ENCODE results near the gene DDX4. TPM values are rescaled to one million over a fixed set of nuclear protein-coding genes. Genes with fewer than 3 reads are reported as not detected.

Gene DDX4
- total RNA-seq, 1 experiment from 2014 or later = not detected

DNA sequence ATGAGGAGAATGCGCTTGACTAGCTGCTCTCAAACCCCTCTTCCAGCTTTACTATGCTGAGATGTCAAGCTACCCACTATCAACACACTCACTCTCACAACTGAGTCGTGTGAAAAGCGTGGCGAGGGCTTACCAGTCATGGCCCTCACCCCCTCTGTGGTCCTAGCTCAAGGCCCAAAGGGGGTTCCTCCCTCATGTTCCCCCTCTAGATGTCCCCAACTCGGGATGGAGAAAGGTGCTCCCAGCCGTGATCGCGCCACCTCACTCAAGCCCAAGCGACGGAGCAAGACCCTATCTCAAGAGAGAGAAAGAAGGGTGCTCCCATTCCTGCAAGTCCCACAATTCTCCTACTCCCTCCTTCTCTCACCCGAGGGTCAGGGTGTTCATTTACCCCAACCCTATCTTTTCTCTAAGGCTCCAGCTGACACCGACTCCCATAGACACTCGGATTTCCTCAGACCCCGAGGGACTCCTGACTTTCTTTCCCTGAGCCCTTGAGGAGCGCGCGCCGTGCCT lies 26.3 kb upstream of the DDX4 start:
- CTCF ChIA-PET = no interaction called here
- peak overlapping the region; percentile 50 for H3K27ac ChIP-seq (ENCODE audit: low read depth, low read length, poor library complexity, severe bottlenecking)
- H3K9me3 ChIP-seq (ENCODE audit: low read depth, low read length, poor library complexity, severe bottlenecking) = no peaks in the 10 kb centered on the region
- POLR2A ChIA-PET (ENCODE audit: low non-redundant PET) = no interaction called here
- DNase-seq (ENCODE audit: low spot score) = no peak
- no peaks in the 10 kb centered on the region for H3K36me3 ChIP-seq (ENCODE audit: insufficient read depth, low read length, poor library complexity, severe bottlenecking)
- intact Hi-C loops (cut with micrococcal nuclease; ENCODE audit: unreplicated experiment) = no loop called here
- TF ChIP-seq EZH2 (IDR thresholded peaks at IDR 0.05; ENCODE audit: borderline replicate concordance, low read depth, low read length, poor library complexity, severe bottlenecking) = no peak
- TF ChIP-seq, protein P1, sequence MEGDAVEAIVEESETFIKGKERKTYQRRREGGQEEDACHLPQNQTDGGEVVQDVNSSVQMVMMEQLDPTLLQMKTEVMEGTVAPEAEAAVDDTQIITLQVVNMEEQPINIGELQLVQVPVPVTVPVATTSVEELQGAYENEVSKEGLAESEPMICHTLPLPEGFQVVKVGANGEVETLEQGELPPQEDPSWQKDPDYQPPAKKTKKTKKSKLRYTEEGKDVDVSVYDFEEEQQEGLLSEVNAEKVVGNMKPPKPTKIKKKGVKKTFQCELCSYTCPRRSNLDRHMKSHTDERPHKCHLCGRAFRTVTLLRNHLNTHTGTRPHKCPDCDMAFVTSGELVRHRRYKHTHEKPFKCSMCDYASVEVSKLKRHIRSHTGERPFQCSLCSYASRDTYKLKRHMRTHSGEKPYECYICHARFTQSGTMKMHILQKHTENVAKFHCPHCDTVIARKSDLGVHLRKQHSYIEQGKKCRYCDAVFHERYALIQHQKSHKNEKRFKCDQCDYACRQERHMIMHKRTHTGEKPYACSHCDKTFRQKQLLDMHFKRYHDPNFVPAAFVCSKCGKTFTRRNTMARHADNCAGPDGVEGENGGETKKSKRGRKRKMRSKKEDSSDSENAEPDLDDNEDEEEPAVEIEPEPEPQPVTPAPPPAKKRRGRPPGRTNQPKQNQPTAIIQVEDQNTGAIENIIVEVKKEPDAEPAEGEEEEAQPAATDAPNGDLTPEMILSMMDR (conservative IDR thresholded peaks at IDR 0.05; ENCODE audit: low read depth, low read length) = no peak
- no peaks in the 10 kb centered on the region for H3K27me3 ChIP-seq (replicated peaks; ENCODE audit: insufficient read depth, low read depth, low read length, poor library complexity)
- no peaks in the 10 kb centered on the region for H3K4me1 ChIP-seq (ENCODE audit: insufficient read depth, low read length, poor library complexity, severe bottlenecking)
- BruUV-seq (replicated peaks) = TSS peak; percentile 52
- peak overlapping the region; percentile 79 for H3K4me3 ChIP-seq (ENCODE audit: low read depth, low read length, poor library complexity, severe bottlenecking)

DNA sequence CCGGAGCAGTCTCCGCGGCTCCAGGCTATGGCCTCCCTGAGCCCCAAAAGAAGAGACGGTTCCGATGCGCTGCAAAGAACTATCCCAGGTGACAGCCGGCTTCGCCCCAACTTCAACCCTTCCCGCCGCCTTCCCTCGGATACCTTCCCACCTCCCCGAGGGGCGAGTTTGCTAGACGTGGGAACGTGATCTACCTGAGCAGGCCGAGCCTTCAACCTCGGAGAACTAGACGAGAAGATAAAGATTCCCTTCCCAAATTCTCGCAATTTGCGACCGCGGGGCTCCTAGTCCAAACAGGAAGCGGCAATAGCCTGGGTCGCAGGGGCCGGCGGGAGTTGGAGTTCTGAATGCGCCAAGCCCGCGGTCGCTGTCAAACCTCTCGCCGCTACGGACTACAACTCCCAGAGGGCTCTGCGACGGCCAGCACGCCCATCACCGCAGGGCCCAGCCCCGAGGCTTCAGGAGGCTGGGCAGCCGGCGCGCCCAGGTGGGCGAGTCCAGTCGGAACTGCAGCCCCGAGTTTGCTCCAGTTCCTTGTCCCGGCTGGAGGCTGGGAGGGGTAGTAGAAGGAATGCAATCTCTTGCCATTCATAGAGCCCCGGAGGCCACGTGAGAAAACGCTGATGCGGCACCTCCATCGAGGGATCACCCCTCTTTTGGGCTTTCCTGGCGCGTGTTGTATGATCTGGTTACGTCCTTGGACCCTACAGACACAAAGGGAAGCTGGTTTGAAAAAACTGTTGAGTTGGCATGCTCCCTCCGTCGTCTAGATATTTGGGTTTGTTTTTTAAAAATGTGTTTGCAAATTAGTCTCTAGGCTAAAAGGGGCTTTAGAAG lies 25.6 kb upstream of the DDX4 start, which contains the start of gene SLC38A9:
TSS of gene SLC38A9 (minus strand) at position 302 of the 837 bp plus-strand sequence. CDS start 14,366 bp downstream, outside the sequence.
- H3K27ac ChIP-seq (ENCODE audit: low read depth, low read length, poor library complexity, severe bottlenecking) = peak within 1 kb of the TSS; percentile 50
- ChIA-PET POLR2A (ENCODE audit: low non-redundant PET) (no interaction called here), CTCF (no interaction called here)
- BruUV-seq (replicated peaks) = no TSS peak
- H3K4me3 ChIP-seq (ENCODE audit: low read depth, low read length, poor library complexity, severe bottlenecking) = peak within 1 kb of the TSS; percentile 79
- TF ChIP-seq, protein P1 (conservative IDR thresholded peaks at IDR 0.05; ENCODE audit: low read depth, low read length) = no peak
- TF ChIP-seq EZH2 (IDR thresholded peaks at IDR 0.05; ENCODE audit: borderline replicate concordance, low read depth, low read length, poor library complexity, severe bottlenecking) = no peak
- H3K27me3 ChIP-seq (replicated peaks; ENCODE audit: insufficient read depth, low read depth, low read length, poor library complexity) = no peaks in the 10 kb centered on the region
- H3K4me1 ChIP-seq (ENCODE audit: insufficient read depth, low read length, poor library complexity, severe bottlenecking) = no peaks in the 10 kb centered on the region
- intact Hi-C loops (cut with micrococcal nuclease; ENCODE audit: unreplicated experiment) = no loop called here
- peak; percentile 96 for DNase-seq (ENCODE audit: low spot score)
- H3K9me3 ChIP-seq (ENCODE audit: low read depth, low read length, poor library complexity, severe bottlenecking) = no peaks in the 10 kb centered on the region
- H3K36me3 ChIP-seq (ENCODE audit: insufficient read depth, low read length, poor library complexity, severe bottlenecking) = no peaks in the 10 kb centered on the region

DNA sequence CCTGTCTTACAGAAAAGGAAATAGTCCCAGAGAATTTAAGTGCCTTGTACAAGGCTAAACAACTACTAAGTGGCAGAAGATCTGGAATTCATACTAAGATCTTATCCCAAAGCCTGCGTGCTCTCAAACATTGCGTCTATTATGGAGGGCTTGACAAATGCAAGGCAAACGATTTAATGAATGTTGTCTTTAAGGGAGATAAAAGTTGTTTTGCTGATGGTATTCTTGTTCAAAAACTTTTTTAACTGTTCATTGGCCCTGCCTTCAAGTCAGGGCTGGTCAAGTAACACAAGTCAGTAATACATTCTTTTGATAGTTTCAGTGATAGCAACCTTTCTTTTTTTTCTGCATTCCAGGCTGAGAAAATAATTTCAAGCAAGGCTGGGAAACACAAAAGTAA lies 24.0 kb upstream of the DDX4 start:
- Histone ChIP-seq H3K27ac (ENCODE audit: low read depth, low read length, poor library complexity, severe bottlenecking) (no peak overlapping the region), H3K9me3 (ENCODE audit: low read depth, low read length, poor library complexity, severe bottlenecking) (no peaks in the 10 kb centered on the region), H3K4me3 (ENCODE audit: low read depth, low read length, poor library complexity, severe bottlenecking) (no peak overlapping the region), H3K4me1 (ENCODE audit: insufficient read depth, low read length, poor library complexity, severe bottlenecking) (no peaks in the 10 kb centered on the region), H3K27me3 (replicated peaks; ENCODE audit: insufficient read depth, low read depth, low read length, poor library complexity) (no peaks in the 10 kb centered on the region), H3K36me3 (ENCODE audit: insufficient read depth, low read length, poor library complexity, severe bottlenecking) (no peaks in the 10 kb centered on the region)
- no peak for TF ChIP-seq EZH2 (IDR thresholded peaks at IDR 0.05; ENCODE audit: borderline replicate concordance, low read depth, low read length, poor library complexity, severe bottlenecking)
- TF ChIP-seq, protein P1 (conservative IDR thresholded peaks at IDR 0.05; ENCODE audit: low read depth, low read length) = no peak
- no TSS peak for BruUV-seq (replicated peaks)
- DNase-seq (ENCODE audit: low spot score) = no peak
- POLR2A ChIA-PET (ENCODE audit: low non-redundant PET) = no interaction called here
- CTCF ChIA-PET = no interaction called here
- intact Hi-C loops (cut with micrococcal nuclease; ENCODE audit: unreplicated experiment) = no loop called here

Data from A673 (cell line).